Measurements from ENCODE around the gene CMTR1.

DNA sequence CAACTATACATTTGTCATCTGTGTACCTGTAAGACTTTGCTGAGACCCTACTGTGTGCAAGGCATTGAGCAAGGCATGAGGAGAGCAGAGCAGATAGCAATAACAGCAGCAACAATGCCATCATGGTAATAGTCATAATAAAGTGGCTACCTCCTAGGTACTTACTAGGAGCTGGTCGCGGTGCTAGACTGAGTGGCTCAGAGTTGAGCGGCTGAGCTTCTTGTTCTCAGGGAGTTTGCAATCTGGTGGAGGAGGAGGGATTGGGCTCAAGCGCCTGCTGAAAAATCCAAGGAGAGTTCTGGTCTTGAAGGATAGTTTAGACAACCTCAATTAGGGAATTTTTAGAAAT is 91.9 kb downstream of the CMTR1 start:
- TF ChIP-seq POLR2A (IDR thresholded peaks at IDR 0.05), result no peak
- TF ChIP-seq, protein P1, sequence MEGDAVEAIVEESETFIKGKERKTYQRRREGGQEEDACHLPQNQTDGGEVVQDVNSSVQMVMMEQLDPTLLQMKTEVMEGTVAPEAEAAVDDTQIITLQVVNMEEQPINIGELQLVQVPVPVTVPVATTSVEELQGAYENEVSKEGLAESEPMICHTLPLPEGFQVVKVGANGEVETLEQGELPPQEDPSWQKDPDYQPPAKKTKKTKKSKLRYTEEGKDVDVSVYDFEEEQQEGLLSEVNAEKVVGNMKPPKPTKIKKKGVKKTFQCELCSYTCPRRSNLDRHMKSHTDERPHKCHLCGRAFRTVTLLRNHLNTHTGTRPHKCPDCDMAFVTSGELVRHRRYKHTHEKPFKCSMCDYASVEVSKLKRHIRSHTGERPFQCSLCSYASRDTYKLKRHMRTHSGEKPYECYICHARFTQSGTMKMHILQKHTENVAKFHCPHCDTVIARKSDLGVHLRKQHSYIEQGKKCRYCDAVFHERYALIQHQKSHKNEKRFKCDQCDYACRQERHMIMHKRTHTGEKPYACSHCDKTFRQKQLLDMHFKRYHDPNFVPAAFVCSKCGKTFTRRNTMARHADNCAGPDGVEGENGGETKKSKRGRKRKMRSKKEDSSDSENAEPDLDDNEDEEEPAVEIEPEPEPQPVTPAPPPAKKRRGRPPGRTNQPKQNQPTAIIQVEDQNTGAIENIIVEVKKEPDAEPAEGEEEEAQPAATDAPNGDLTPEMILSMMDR (IDR thresholded peaks at IDR 0.05), result no peak

Measured in prostate gland (tissue), 2 donors.